ENCODE measurements around the gene CTDSPL. TPM values are rescaled to one million over a fixed set of nuclear protein-coding genes. Genes with fewer than 3 reads are reported as not detected.

Gene CTDSPL
- total RNA-seq, 1 experiment from 2014 or later = 26.5 TPM

GRCh38 chr3:37890522-37890921 lies 28.8 kb downstream of the CTDSPL start:
- no peak for DNase-seq (ENCODE audit: low read depth)

- DNase-seq (ENCODE audit: low read depth) = no peak
These were observed 29.5 kb downstream of the CTDSPL start for GRCh38 chr3:37891227-37891626.

GRCh38 chr3:37892927-37893600 lies 31.4 kb downstream of the CTDSPL start:
- DNase-seq (ENCODE audit: low read depth) = peak; percentile 83

- DNase-seq (ENCODE audit: low read depth) = no peak
These were observed 35.1 kb downstream of the CTDSPL start for GRCh38 chr3:37896827-37897226.

- no peak for DNase-seq (ENCODE audit: low read depth)
These were observed 36.1 kb downstream of the CTDSPL start for GRCh38 chr3:37897763-37898162.

GRCh38 chr3:37898424-37898823 lies 36.7 kb downstream of the CTDSPL start:
- DNase-seq (ENCODE audit: low read depth) = no peak

- DNase-seq (ENCODE audit: low read depth) = no peak
These were observed 37.5 kb downstream of the CTDSPL start for GRCh38 chr3:37899101-37899707.

- DNase-seq (ENCODE audit: low read depth) = no peak
These were observed 38.1 kb downstream of the CTDSPL start for GRCh38 chr3:37899711-37900306.

- no peak for DNase-seq (ENCODE audit: low read depth)
These were observed 40.0 kb downstream of the CTDSPL start for GRCh38 chr3:37901721-37902120.

- DNase-seq (ENCODE audit: low read depth) = no peak
These were observed 41.0 kb downstream of the CTDSPL start for GRCh38 chr3:37902674-37903073.

- no peak for DNase-seq (ENCODE audit: low read depth)
These were observed 41.6 kb downstream of the CTDSPL start for GRCh38 chr3:37903320-37903719.

- DNase-seq (ENCODE audit: low read depth) = no peak
These were observed 42.1 kb downstream of the CTDSPL start for GRCh38 chr3:37903734-37904133.

GRCh38 chr3:37904601-37905000 lies 42.9 kb downstream of the CTDSPL start:
- DNase-seq (ENCODE audit: low read depth) = peak; percentile 40

- no peak for DNase-seq (ENCODE audit: low read depth)
These were observed 43.7 kb downstream of the CTDSPL start for GRCh38 chr3:37905346-37905745.

- peak; percentile 89 for DNase-seq (ENCODE audit: low read depth)
These were observed 44.5 kb downstream of the CTDSPL start for GRCh38 chr3:37905987-37906674.

- DNase-seq (ENCODE audit: low read depth) = no peak
These were observed 45.1 kb downstream of the CTDSPL start for GRCh38 chr3:37906734-37907282.

GRCh38 chr3:37907371-37907770 lies 45.7 kb downstream of the CTDSPL start:
- no peak for DNase-seq (ENCODE audit: low read depth)

GRCh38 chr3:37907906-37908305 lies 46.2 kb downstream of the CTDSPL start:
- DNase-seq (ENCODE audit: low read depth) = no peak

GRCh38 chr3:37909067-37909911 lies 47.6 kb downstream of the CTDSPL start:
- peak; percentile 37 for DNase-seq (ENCODE audit: low read depth)

GRCh38 chr3:37910671-37911400 lies 49.2 kb downstream of the CTDSPL start:
- no peak for DNase-seq (ENCODE audit: low read depth)
